MCF 10A (cell line): ENCODE measurements around the gene COTL1. TPM values are rescaled to one million over a fixed set of nuclear protein-coding genes. Genes with fewer than 3 reads are reported as not detected.

Source experiments
- BruUV-seq: library from RNA; stranded (reverse); fragments of 400-500 nt; replicated peaks from 2 replicates; lab custom pipeline; 2021; lab: Mats Ljungman, UMichigan
- CTCF ChIA-PET: fragments of 300-600 bp; sonication (Branson Sonifier 250); formaldehyde crosslinking; extraction: SDS; loops from one replicate; lab custom pipeline; 2021; ENCODE audit warnings: antibody characterized with exemption, inconsistent platforms; lab: Yijun Ruan, JAX
- POLR2A ChIA-PET: fragments of 300-600, 350-650 bp; sonication (Branson Sonifier 250); formaldehyde crosslinking; extraction: SDS; loops from one replicate; lab custom pipeline; 2020; ENCODE audit warnings: antibody characterized with exemption, inconsistent platforms; lab: Yijun Ruan, JAX
- DNase-seq: peaks from one replicate; pipeline ENCODE4 v3.0.0-alpha.2; 2018; ENCODE audit not compliant: unreplicated experiment
- H3K27ac Mint-ChIP-seq: one replicate; pipeline ENCODE4 v1.8.0; 2022; ENCODE audit warnings: mild to moderate bottlenecking, low read depth, mixed read lengths; ENCODE audit not compliant: unreplicated experiment
- H3K27me3 Mint-ChIP-seq: one replicate; pipeline ENCODE4 v1.8.0; 2022; ENCODE audit warnings: mixed read lengths; ENCODE audit not compliant: insufficient read depth, unreplicated experiment
- H3K36me3 Mint-ChIP-seq: one replicate; pipeline ENCODE4 v1.8.0; 2022; ENCODE audit warnings: mild to moderate bottlenecking, moderate library complexity, mixed read lengths; ENCODE audit not compliant: insufficient read depth, unreplicated experiment
- H3K4me1 Mint-ChIP-seq: one replicate; pipeline ENCODE4 v1.8.0; 2022; ENCODE audit warnings: mixed read lengths; ENCODE audit not compliant: insufficient read depth, unreplicated experiment
- H3K4me3 Mint-ChIP-seq: one replicate; pipeline ENCODE4 v1.8.0; 2022; ENCODE audit warnings: mild to moderate bottlenecking, moderate library complexity, mixed read lengths; ENCODE audit not compliant: unreplicated experiment
- H3K9me3 Mint-ChIP-seq: one replicate; pipeline ENCODE4 v1.8.0; 2022; ENCODE audit warnings: mixed read lengths; ENCODE audit not compliant: unreplicated experiment
- CTCF ChIP-seq: fragments of 200-600 bp; IDR thresholded peaks from one replicate; pipeline ENCODE4 v1.8.0; 2022; ENCODE audit warnings: antibody characterized with exemption, mild to moderate bottlenecking; ENCODE audit not compliant: unreplicated experiment
- intact Hi-C: fragments of 100-400 bp; cut with micrococcal nuclease; formaldehyde crosslinking; loops from 2 replicates; pipeline ENCODE4 v1.14.1; 2022
- total RNA-seq: library from RNA; stranded (reverse); gene quantifications from 2 replicates; pipeline ENCODE4 v1.2.3, GENCODE V29; 2022

The COTL1 gene
- total RNA-seq, 1 experiment from 2014 or later, result 269 TPM

DNA sequence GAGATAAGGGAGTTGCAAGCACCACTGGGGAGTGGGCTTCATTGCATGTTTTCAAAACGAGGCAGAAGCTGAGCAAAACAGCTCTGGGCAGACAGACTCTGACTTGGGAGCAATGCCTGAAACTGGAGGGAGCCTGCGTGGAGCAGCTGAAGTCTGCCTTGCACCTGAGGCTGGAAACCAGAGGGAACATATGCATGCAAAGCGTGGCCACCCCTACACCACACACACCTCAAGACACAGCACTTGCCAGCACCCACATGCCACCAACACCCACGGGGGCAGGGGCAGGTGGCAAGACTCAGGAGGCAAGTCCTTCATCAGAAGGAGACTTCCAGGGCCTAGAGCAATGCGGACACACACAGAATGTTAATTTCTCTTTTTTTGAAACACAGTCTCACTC is 45.8 kb downstream of the COTL1 start:
- ChIA-PET CTCF (interaction anchor here (0.8 kb wide), 1 partner anchor 99 kb away, joined by 3 read pairs; no protein-coding TSS in a partner anchor), POLR2A (no interaction called here)
- intact Hi-C loops, result no loop called here
- no peaks in the 10 kb centered on the region for H3K27me3 Mint-ChIP-seq
- H3K4me3 Mint-ChIP-seq, result no peak overlapping the region
- no peak for TF ChIP-seq CTCF
- DNase-seq, result no peak
- H3K36me3 Mint-ChIP-seq, result peaks cover 43% of the 10 kb centered on the region
- no TSS peak for BruUV-seq
- H3K27ac Mint-ChIP-seq, result no peak overlapping the region
- H3K4me1 Mint-ChIP-seq, result no peaks in the 10 kb centered on the region
- H3K9me3 Mint-ChIP-seq, result peaks cover 6% of the 10 kb centered on the region

- Mint-ChIP-seq H3K36me3 (peaks cover 49% of the 10 kb centered on the region), H3K9me3 (peaks cover 6% of the 10 kb centered on the region), H3K4me1 (no peaks in the 10 kb centered on the region), H3K4me3 (peak overlapping the region; percentile 23), H3K27me3 (no peaks in the 10 kb centered on the region), H3K27ac (no peak overlapping the region)
- POLR2A ChIA-PET, result no interaction called here
- TF ChIP-seq CTCF, result no peak
- BruUV-seq, result no TSS peak
- DNase-seq, result no peak
- CTCF ChIA-PET, result interaction anchor here (0.8 kb wide), 1 partner anchor 100 kb away, joined by 3 read pairs; no protein-coding TSS in a partner anchor
- intact Hi-C loops, result no loop called here
Observed at GRCh38 chr16:84571506-84571905, 46.4 kb downstream of the COTL1 start.

GRCh38 chr16:84570739-84571403 is 47.0 kb downstream of the COTL1 start:
- no peak overlapping the region for H3K4me3 Mint-ChIP-seq
- DNase-seq, result no peak
- no TSS peak for BruUV-seq
- peaks cover 55% of the 10 kb centered on the region for H3K36me3 Mint-ChIP-seq
- peaks cover 6% of the 10 kb centered on the region for H3K9me3 Mint-ChIP-seq
- ChIA-PET POLR2A (interaction anchor here (0.6 to 1.5 kb wide), 3 partner anchors 13 to 76 kb away, joined by 3 to 7 read pairs (median 3); no protein-coding TSS in a partner anchor), CTCF (no interaction called here)
- no peak overlapping the region for H3K27ac Mint-ChIP-seq
- no peaks in the 10 kb centered on the region for H3K27me3 Mint-ChIP-seq
- H3K4me1 Mint-ChIP-seq, result no peaks in the 10 kb centered on the region
- intact Hi-C loops, result no loop called here
- TF ChIP-seq CTCF, result no peak

DNA sequence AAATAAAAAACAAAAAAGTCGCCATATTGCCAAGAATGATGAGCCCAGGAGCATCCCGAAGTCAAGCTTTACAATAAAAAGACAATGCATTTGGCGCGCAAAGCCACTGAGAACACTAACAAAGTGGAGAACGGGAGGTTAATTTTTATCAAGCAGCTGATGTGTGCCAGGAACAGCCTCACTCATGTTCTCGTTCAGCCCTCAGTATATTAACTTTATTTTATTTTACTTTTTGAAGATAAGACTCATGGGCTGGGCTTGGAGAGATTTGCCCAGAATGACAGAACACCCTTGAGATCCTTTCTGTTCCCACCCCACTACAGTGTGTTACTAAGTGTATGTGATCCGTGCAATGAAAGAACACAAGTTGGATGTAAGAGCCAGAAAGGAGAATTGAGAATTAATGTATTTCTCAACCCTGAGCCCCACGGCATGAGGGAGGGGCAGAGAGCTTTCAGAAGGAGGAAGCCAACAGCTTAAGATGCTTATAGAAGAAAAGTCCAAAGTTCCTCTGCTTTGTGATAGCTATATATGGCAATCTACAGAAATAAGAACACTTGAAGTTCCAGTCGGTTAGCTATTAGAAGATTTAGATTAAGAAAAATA is 48.4 kb downstream of the COTL1 start:
- peaks cover 57% of the 10 kb centered on the region for H3K36me3 Mint-ChIP-seq
- no peak overlapping the region for H3K4me3 Mint-ChIP-seq
- intact Hi-C loops, result no loop called here
- H3K27me3 Mint-ChIP-seq, result no peaks in the 10 kb centered on the region
- TF ChIP-seq CTCF, result no peak
- peaks cover 6% of the 10 kb centered on the region for H3K9me3 Mint-ChIP-seq
- no TSS peak for BruUV-seq
- no peaks in the 10 kb centered on the region for H3K4me1 Mint-ChIP-seq
- POLR2A ChIA-PET, result interaction anchor here (1.5 kb wide), 1 partner anchor 14 kb away, joined by 7 read pairs; no protein-coding TSS in a partner anchor
- CTCF ChIA-PET, result interaction anchor here (1.1 kb wide), 1 partner anchor 61 kb away, joined by 3 read pairs; no protein-coding TSS in a partner anchor
- H3K27ac Mint-ChIP-seq, result no peak overlapping the region
- DNase-seq, result no peak
